ENCODE measurements around the gene PPP2R5C.
"Not testable (repeated sequence)": the region's sequence is repeated elsewhere in the genome, so short reads cannot be mapped to it uniquely, and the experiment has no call there.

The PPP2R5C gene

GRCh38 chr14:101761032-101761880 is at the start of gene PPP2R5C:
PPP2R5C (plus strand) TSS chr14:101761709; CDS start chr14:101761894, 185 bp downstream.
- DNase-seq: peak; percentile 17

DNA sequence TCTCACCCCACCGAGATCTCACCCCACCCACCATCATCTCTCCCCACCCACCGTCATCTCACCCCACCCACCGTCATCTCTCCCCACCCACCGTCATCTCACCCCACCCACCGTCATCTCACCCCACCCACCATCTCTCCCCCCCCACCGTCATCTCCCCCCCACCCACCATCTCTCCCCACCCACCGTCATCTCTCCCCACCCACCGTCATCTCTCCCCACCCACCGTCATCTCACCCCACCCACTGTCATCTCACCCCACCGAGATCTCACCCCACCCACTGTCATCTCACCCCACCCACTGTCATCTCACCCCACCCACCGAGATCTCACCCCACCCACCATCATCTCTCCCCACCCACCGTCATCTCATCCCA is 49.7 kb upstream of the PPP2R5C start:
- not testable (repeated sequence) for DNase-seq

DNA sequence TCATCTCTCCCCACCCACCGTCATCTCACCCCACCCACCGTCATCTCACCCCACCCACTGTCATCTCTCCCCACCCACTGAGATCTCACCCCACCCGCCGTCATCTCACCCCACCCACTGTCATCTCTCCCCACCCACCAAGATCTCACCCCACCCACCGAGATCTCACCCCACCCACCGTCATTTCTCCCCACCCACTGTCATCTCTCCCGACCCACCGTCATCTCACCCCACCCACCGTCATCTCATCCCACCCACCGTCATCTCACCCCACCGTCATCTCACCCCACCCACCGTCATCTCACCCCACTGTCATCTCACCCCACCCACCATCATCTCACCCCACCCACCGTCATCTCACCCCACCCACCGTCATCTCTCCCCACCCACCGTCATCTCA is 49.2 kb upstream of the PPP2R5C start:
- DNase-seq: not testable (repeated sequence)

- not testable (repeated sequence) for DNase-seq
These were observed 48.4 kb upstream of the PPP2R5C start for GRCh38 chr14:101713091-101713490.

DNA sequence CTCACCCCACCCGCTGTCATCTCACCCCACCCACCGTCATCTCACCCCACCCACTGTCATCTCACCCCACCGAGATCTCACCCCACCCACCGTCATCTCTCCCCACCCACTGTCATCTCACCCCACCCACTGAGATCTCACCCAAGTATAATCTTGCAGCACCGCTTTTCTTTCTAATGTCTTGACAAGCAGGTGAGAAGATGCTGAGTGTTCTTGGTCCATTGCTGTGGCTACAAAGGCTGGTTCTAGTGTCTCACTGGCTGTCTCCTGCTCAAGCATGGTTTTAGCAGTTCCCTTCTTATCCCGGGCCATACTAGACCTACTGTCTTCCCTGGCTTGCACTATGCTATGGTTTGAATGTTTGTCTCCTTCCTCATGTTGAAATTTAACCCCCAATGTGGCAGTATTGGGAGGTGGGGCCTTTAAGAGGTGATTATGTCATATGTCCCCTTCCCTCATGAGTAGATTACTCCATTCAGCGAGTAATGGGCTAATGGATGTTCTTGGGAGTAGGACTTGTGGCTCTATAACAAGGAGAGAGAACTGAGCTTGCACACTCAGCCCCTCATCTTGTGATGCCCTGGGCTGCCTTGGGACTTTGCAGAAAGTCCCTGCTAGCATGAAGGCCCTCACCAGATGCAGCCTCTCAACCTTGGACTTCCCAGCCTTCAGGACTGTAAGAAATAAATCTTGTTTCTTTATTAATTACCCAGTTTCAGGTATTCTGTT is 47.7 kb upstream of the PPP2R5C start:
- no peak for DNase-seq

DNA sequence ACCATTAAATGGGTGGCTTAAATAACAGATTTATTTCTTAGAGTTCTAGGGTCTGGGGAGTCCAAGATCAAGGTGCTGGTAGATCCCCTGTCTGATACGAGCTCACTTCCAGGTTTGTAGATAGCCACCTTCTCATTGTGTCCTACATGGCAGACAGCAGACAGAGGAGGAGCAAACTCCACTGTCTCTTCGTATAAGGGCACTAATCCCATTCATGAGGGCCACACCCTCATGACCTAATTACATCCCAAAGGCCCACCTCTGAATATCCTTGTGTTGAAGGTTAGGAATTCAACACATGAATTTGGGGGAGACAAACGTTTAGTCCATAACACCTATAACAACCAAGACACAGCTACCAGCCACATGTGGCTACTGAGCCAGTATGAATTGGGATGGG is 47.1 kb upstream of the PPP2R5C start:
- no peak for DNase-seq

- no peak for DNase-seq
These were observed 46.1 kb upstream of the PPP2R5C start for GRCh38 chr14:101715210-101716076.

DNA sequence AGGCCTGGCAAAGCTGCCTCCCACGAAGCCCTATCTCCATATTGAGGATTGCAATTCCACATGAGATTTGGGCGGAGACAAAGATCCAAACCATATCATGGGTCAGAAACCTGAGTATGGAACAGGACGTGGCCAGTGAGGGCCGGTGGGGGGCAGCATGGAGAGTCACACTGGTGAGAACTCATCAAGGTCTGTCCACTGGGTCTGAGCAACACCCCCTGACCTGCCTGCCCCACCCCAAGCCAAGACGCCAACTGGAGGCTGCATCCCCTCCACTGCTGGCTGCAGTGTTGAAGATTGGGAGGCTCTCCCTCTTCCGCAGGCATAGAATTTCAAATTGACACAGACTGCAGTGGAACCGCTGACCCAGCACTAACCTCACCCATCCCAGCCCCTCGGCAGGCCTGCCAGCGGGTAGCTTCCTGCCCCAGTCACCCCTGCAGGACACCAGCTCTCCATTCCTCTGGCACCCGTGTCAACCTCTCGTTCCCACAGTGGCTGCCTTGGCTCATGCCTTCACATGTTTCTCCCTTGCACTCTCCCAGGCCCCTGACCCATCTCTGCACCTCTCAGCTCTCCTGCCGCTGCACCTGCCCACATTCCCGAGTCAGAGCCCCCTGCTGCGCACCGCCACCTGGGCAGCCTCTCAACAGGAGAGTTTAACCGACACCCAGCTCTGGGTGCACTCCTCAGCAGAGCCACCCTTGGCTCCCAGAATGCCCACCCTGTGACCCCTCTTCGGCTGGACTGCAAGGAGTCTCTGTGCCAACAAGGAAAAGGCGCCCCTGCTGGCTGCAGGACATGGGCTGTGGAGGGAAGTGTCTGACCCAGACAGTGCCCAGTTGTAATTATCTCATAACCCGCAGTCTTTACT is 45.2 kb upstream of the PPP2R5C start:
- no peak for DNase-seq

DNA sequence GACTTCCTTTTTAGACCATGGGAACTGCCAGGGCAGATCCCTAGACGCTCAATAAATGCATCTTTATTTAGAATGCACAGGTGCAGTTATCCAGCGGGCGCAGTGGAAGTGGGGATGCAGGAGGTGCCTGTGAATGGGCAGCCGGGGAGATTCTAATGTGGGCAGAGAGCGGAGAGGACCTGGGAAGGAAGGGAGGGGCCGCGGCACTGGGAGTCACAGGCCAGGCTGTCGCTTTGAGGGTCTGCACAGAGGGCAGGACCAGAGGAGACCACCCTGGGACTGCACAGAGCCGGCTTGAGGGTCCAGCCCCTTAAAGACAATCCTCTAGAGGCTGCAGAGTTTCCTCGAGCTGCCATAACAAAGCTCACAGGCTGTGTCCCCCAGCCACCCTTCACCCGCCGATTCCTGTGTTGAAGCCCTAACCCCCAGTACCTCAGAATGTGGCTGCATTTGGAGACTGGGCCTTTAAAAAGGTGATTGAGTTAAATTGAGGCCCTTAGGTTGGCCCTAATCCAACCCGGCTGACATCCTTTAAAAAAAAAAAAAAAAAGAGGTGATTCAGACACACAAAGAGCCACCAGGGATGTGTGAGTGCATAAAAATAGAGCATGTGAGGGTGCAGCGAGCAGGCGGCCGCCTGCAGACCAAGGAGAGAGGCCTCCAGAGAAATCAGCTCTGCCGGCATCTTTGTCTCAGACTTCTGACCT is 44.4 kb upstream of the PPP2R5C start:
- DNase-seq: no peak

DNA sequence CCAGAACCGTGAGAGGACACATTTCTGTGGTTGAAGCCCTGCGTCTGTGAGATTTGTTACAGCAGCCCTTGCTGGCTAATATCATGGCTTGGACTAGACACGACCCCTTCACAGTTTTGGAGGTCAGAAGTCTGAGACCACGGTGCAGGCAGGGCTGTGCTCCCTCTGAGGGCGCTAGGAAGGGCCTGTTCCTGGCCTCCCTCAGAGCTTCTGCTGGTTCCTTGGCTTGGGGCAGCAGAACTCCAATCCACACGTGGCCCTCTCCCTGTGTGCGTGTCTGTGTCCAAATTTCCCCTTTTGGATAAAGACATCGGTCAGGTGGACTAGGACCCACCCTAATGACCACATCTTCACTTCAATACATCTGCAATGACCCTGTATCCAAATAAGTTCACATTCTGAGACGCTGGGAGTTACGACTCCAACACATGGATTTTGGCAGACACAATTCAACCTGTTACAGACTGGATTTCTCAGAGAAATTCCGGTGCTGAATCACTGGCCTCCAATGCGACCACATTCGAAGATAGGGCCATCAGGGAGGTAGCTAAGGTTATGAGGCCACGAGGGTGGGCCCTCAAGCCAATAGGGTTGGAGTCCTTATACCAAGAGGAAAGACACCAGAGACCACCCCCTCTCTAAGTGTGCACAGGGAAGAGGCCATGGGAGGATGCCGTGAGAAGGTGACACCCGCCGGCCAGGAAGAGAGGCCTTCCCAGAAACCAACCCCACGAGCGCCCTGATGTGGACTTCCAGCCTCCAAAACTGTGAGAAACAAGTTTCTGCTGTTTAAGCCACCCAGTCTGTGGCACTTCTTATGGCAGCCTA is 43.6 kb upstream of the PPP2R5C start:
- DNase-seq: no peak

DNA sequence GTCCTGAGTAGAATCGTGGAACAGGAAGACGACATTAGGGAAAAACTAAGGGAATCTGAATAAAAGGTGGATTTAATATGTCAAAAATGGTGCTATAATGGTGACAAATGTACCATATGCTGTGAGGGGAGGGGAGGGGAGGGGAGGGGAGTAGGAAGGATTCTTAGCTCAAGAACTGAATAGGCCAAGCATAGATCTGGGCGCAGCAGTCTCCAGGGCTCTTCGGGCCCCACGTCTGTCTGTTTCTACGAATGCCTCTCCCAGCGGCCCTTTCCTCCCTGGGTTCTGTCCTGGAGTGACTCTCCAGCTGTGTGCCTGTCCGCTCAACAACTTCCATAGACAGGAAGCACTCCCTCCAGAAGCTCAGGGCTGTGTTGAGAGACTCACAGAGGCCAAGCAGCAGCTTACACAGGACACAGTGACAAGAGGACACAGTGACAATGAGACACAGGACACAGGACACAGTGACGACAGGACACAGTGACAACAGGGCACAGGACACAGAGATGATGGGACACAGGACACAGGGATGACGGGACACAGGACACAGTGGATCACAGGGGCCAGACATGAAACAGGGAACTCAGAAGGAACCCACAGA is 42.4 kb upstream of the PPP2R5C start:
- DNase-seq: no peak

DNA sequence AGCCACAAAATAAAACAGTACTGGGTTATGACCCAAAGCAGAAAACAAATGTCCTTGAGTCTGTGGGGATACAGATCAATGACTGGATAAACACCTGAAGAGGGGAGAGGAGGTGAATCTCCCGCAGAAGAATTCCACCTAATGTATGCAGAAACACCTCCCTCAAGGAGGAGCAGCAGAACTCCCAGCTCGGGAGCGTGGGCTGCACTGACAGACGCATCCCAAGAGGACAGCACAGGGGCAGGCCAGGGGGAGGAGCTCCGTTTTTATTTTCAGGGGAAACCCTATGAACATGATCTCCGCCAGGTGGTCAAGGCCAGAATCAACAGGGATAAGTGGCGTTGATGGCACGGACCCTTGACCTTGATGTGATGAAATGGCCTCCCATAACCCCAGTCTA is 41.8 kb upstream of the PPP2R5C start:
- DNase-seq: no peak

DNA sequence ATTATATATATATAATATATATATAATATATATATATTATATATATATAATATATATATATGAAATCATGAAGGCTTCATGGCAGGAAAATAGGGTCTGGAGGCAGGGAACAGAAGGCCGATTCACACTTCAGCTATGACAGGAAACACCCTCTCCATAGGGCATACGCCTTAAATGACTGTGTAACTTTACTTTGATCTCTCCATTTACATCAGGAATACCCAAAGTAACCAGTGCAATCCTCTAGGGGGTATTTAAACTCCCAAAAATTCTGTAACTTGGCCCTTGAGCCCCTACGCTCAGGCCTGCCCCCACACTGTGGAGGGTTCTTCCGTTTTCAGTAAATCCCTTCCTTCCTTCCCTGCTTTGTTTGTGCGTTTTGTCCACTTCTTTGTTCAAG is 40.4 kb upstream of the PPP2R5C start:
- no peak for DNase-seq

- no peak for DNase-seq
These were observed 39.4 kb upstream of the PPP2R5C start for GRCh38 chr14:101721951-101722661.

DNA sequence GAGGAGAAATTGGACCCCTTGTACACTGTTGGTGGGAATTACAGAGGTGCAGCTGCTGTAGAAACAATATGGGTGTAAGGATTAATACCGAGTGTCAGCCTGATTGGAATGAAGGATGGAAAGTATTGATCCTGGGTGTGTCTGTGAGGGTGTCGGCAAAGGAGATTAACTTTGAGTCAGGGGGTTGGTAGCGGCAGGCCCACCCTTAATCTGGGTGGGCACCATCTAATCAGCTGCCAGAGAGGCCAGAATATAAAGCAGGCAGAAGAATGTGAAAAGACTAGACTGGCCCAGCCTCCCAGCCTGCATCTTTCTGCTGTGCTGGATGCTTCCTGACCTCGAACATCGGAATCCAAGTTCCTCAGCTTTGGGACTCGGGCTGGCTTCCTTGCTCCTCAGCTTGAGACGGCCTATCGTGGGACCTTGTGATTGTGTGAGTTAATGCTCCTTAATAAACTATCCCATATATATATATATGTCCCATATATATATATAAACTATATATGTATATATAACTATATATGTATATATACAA is 38.4 kb upstream of the PPP2R5C start:
- no peak for DNase-seq

GRCh38 chr14:101725652-101726051 is 35.9 kb upstream of the PPP2R5C start:
- not testable (repeated sequence) for DNase-seq

DNA sequence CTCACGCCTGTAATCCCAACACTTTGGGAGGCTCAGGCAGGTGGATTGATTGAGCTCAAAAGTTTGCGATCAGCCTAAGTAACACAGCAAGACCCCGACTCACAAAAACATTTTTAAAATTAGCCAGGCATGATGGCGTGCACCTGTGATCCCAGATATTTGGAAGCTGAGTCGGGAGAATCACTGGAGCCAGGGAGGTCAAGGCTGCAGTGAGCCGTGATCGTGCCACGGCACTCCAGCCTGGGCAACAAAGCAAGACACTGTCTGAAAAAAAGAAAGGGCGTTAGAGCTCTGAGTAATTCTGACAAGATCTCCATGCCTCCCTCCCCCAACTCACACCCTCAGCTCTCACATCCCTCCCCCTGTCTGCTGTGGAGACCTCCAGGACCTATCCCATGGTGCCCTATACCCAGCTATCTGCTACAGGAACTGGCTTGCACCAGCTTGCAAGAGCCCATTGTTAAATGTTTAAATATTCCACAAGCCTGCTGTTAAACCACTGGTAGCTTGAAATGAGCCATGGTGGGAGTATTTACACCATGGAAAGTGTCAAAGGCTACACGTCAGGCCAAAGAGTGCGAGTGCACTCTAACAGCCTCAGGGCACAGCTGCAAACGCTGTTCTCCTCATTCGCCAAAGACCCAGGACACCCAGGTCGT is 35.1 kb upstream of the PPP2R5C start:
- DNase-seq: no peak

- DNase-seq: no peak
These were observed 34.6 kb upstream of the PPP2R5C start for GRCh38 chr14:101726954-101727302.

Measured in NCI-H1436 treated with DMSO at 0.1 percent for 48 hours (cell line).